Ishikawa (cell line): ENCODE data around the gene TF.

Experiments
- CEBPB ChIP-seq: IDR thresholded peaks from 2 replicates; pipeline ENCODE4 v1.6.1; 2012
- CREB1 ChIP-seq: IDR thresholded peaks from 2 replicates; pipeline ENCODE4 v1.6.1; 2012; ENCODE audit warnings: low read depth
- EGR1 ChIP-seq: IDR thresholded peaks from 2 replicates; pipeline ENCODE4 v1.6.1; 2012
- EP300 ChIP-seq: IDR thresholded peaks from 2 replicates; pipeline ENCODE4 v1.6.1; 2012; ENCODE audit warnings: borderline replicate concordance
- FOXM1 ChIP-seq: IDR thresholded peaks from 2 replicates; pipeline ENCODE4 v1.6.1; 2012; ENCODE audit warnings: low read depth, borderline replicate concordance
- MAX ChIP-seq: IDR thresholded peaks from 2 replicates; pipeline ENCODE4 v1.6.1; 2012
- NFIC ChIP-seq: IDR thresholded peaks from 2 replicates; pipeline ENCODE4 v1.6.1; 2012
- RAD21 ChIP-seq: IDR thresholded peaks from 2 replicates; pipeline ENCODE4 v1.6.1; 2012; ENCODE audit warnings: low read depth
- REST ChIP-seq: IDR thresholded peaks from 2 replicates; pipeline ENCODE4 v1.6.1; 2012; ENCODE audit warnings: low read depth, mild to moderate bottlenecking
- TAF1 ChIP-seq: IDR thresholded peaks from 2 replicates; pipeline ENCODE4 v1.6.1; 2012; ENCODE audit warnings: low read depth, mild to moderate bottlenecking
- TCF12 ChIP-seq: IDR thresholded peaks from 2 replicates; pipeline ENCODE4 v1.6.1; 2012; ENCODE audit warnings: low read depth
- TEAD4 ChIP-seq: IDR thresholded peaks from 2 replicates; pipeline ENCODE4 v1.6.1; 2012
- USF1 ChIP-seq: IDR thresholded peaks from 2 replicates; pipeline ENCODE4 v1.6.1; 2012
- YY1 ChIP-seq: IDR thresholded peaks from 2 replicates; pipeline ENCODE4 v1.6.1; 2012; ENCODE audit warnings: low read depth
- ZBTB7A ChIP-seq: IDR thresholded peaks from 2 replicates; pipeline ENCODE4 v1.6.1; 2012; ENCODE audit warnings: low read depth

The TF gene

GRCh38 chr3:133759740-133760305, 13.6 kb downstream of the TF start:
- TF ChIP-seq NFIC, result no peak
- no peak for TF ChIP-seq ZBTB7A

DNA sequence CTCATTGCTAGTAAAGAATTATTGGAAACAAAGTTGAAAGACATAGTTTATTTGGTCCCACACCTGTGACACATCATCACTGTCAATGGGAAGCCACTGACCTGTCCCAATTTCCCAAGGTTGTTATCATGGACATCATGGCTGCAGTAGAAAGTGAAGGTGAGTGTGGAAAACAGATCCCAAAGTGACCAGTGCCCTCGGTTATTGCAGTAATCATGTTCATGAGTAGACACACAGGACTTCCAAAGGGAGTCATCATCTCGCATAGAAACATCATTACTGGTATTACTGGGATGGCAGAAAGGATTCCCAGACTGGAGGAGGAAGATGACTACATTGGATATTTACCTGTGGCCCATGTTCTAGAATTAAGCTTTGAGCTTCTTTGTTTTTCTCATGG, 14.7 kb downstream of the TF start:
- TF ChIP-seq RAD21 (no peak), CEBPB (no peak), TCF12 (no peak), YY1 (no peak), USF1 (no peak), FOXM1 (no peak), MAX (no peak), ZBTB7A (no peak), NFIC (no peak), TEAD4 (no peak), EGR1 (no peak), REST (no peak), EP300 (no peak), CREB1 (no peak), TAF1 (no peak)

DNA sequence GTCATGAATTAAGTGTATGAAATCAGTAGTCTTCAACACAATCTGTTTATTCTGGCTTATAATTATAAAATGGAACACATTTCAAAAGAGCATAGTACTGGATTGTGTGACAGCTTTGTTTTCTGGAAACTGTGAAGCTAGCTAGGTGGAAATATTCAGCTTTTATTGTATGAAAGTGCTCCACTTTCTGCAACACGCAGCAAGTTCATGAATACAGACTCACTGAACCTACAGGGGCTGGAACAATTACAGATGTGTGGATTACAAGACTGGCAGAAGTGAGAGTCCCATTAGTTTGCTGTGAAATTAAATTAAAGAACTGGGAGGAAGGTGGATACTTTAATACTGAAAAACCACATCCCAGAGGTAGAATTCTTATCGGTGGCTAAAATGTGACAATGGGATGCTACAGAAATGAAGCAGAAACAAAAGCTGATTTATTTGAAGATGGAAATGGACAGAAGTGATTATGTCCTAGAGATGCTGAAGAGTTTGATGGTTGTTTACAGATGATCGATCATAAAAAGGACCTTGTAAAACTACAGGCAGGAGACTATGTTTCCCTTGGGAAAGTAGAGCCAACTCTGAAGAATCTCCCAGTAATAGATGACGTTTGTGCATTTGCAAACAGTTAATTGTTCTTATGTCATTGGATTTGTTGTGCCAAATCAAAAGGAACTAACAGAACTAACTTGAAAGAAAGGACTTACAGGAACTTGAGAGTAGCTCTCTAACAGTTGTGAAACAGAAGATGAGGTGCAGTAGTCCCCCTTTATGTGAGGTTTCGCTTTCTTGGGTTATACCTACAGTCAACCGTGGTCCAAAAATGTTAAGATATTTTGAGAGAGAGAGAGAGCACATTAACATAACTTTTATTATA, 15.7 kb downstream of the TF start:
- TF ChIP-seq RAD21, result no peak
- no peak for TF ChIP-seq EP300
- no peak for TF ChIP-seq CEBPB
- TF ChIP-seq EGR1, result no peak
- no peak for TF ChIP-seq FOXM1
- TF ChIP-seq YY1, result no peak
- no peak for TF ChIP-seq TEAD4
- TF ChIP-seq USF1, result no peak
- TF ChIP-seq MAX, result no peak
- TF ChIP-seq NFIC, result no peak
- TF ChIP-seq ZBTB7A, result no peak
- no peak for TF ChIP-seq TCF12

DNA sequence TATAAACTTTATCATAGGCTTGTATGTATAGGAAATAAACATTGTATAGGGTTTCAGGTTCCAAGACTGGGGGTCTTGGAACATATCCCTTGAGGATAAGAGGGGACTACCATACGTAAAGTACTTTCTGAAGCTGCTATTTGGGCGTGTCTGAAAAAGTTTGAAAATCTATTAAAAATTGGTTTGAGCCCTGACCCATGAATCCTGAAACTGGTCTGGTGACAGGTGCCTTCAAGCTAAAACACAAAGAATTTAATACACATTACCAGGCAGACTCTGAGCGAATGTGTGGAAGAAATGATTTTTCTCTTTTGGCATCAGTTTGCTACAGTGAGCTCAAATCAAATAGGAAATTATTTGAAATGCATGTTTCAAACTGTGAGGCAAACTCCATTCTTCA, 16.3 kb downstream of the TF start:
- TF ChIP-seq TCF12 (no peak), EP300 (no peak), CREB1 (no peak), TEAD4 (no peak), RAD21 (no peak), YY1 (no peak), USF1 (no peak), MAX (no peak), REST (no peak), CEBPB (no peak)

DNA sequence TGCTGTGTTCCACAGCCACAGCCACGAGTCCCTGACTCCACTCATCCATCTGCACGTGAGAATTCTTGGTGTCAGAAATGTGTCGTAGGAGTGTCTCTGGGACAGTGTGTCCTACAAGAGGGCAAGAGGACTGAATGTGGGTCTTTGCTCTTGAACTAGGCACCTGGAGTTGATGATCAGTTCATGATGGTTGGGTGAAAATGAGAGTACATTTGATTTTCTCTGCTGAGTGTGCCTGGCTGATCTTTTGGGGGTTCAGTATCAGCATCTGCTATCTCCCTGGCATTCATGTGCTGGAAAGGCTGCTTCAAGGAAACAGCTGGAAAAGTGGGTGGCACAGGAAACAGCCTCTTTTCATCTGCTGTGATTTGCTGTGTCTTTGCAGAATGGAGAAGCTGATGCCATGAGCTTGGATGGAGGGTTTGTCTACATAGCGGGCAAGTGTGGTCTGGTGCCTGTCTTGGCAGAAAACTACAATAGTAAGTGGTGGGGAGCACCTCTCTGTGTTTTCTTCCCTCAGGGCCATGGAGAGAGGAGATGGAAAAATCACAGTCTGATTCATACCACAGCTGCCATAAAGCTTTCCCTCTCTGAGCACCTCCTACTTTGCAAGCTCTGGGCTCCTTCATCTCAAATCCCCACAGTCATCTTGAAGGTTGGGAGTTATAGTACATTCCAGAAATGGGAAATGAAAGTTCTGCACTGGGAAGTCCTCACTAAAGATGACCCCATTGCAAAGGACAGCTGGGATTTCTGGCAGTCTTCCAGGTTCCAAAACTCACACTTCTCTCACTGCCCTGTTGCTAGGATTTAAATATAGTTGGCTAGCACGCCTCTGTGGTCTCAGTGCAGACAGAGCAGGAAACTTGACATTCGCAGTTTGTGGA, 17.8 kb downstream of the TF start:
- TF ChIP-seq EGR1, result no peak
